HepG2 (cell line): ENCODE data around the gene GALNTL6. TPM values are rescaled to one million over a fixed set of nuclear protein-coding genes. Genes with fewer than 3 reads are reported as not detected.

Experiments used
- ATAC-seq: fragments of 200-7000 bp; cut with Tn5 transposase; 3 replicates; pipeline ENCODE4 v1.9.1; 2020; ENCODE audit warnings: mild to moderate bottlenecking, moderate library complexity
- BruUV-seq: library from RNA; stranded (reverse); fragments of 400-500 nt; replicated peaks from 2 replicates; lab custom pipeline; 2021; lab: Mats Ljungman, UMichigan
- CTCF ChIA-PET: fragments of 300-600 bp; formaldehyde crosslinking; extraction: SDS; loops from one replicate; lab custom pipeline; 2021; ENCODE audit warnings: low total read pairs, inconsistent platforms, low intra/inter-chr PET ratio; lab: Yijun Ruan, JAX
- POLR2A ChIA-PET: fragments of 350-600 bp; sonication (Branson Sonifier 250); formaldehyde crosslinking; loops from one replicate; lab custom pipeline; 2020; ENCODE audit warnings: antibody characterized with exemption, inconsistent platforms; lab: Yijun Ruan, JAX
- DNase-seq: peaks from one replicate; pipeline ENCODE4 v3.0.0-alpha.2; 2015; ENCODE audit warnings: low spot score
- FAIRE-seq: peaks from 3 replicates; lab custom pipeline; 2011; peaks lifted over from hg19 to GRCh38; lab: Jason Lieb, UNC
- H2AFZ ChIP-seq: one replicate; pipeline ENCODE4 v1.6.1; 2011; ENCODE audit warnings: low read length, inconsistent platforms
- H3K27ac ChIP-seq: fragments of 300-600 bp; 3 replicates; pipeline ENCODE4 v1.8.0; 2011; ENCODE audit warnings: mixed run types, mild to moderate bottlenecking, mixed read lengths, low read length, inconsistent platforms; ENCODE audit not compliant: insufficient read depth; ENCODE audit errors: extremely low read length
- H3K27me3 ChIP-seq, 2 experiments: fragments of 200-600 bp in 1 of 2; 2 replicates in 1 of 2; 3 replicates in 1 of 2; pipeline versions ENCODE4 v1.6.0 to v1.8.0; 2011; ENCODE audit warnings: low read length in 2 of 2, mild to moderate bottlenecking in 2 of 2, moderate library complexity in 2 of 2, inconsistent platforms in 1 of 2; ENCODE audit not compliant: insufficient read depth in 2 of 2, control insufficient read depth in 1 of 2
- H3K36me3 ChIP-seq, 2 experiments: fragments of 200-600 bp in 1 of 2; replicated peaks in 1 of 2; 2 replicates in 1 of 2; 3 replicates in 1 of 2; pipeline versions ENCODE4 v1.5.1 to v1.8.0; 2011; ENCODE audit warnings: low read length in 2 of 2, inconsistent platforms in 1 of 2; ENCODE audit not compliant: insufficient read depth in 2 of 2, control insufficient read depth in 1 of 2
- H3K4me1 ChIP-seq: 2 replicates; pipeline ENCODE4 v1.5.1; 2012; ENCODE audit warnings: low read length, inconsistent platforms; ENCODE audit not compliant: insufficient read depth
- H3K4me2 ChIP-seq: 2 replicates; pipeline ENCODE4 v1.6.0; 2011; ENCODE audit warnings: low read depth, low read length, inconsistent platforms
- H3K4me3 ChIP-seq, 3 experiments: fragments of 200-600 bp in 1 of 3; sonication (generic), shearing (Covaris generic) in 1 of 3; replicated peaks in 1 of 3; 2 replicates each; pipeline ENCODE4 v1.5.1; 2011 to 2016; ENCODE audit warnings: low read length in 3 of 3, inconsistent platforms in 2 of 3, low read depth in 2 of 3, mild to moderate bottlenecking in 2 of 3, control low read depth in 1 of 3, mixed read lengths in 1 of 3; ENCODE audit not compliant: insufficient read depth in 1 of 3
- H3K79me2 ChIP-seq: one replicate; pipeline ENCODE4 v1.6.1; 2011; ENCODE audit warnings: low read length, inconsistent platforms; ENCODE audit not compliant: insufficient read depth
- H3K9ac ChIP-seq: 2 replicates; pipeline ENCODE4 v1.6.0; 2011; ENCODE audit warnings: mild to moderate bottlenecking, low read depth, low read length, inconsistent platforms; ENCODE audit not compliant: insufficient read depth
- H3K9me3 ChIP-seq: 2 replicates; pipeline ENCODE4 v1.5.1; 2012; ENCODE audit warnings: mild to moderate bottlenecking, low read length
- H4K20me1 ChIP-seq: 2 replicates; pipeline ENCODE4 v1.6.0; 2011; ENCODE audit warnings: inconsistent platforms, mild to moderate bottlenecking, low read length, moderate library complexity; ENCODE audit not compliant: insufficient read depth
- ARHGAP35 ChIP-seq: sonication (generic); formaldehyde crosslinking; IDR thresholded peaks from 2 replicates; pipeline ENCODE4 v1.9.0; 2022; ENCODE audit warnings: mild to moderate bottlenecking, inconsistent platforms, moderate library complexity, missing genetic modification reagents, borderline replicate concordance
- FOXP1 ChIP-seq, 2 experiments: fragments of 450-650 bp in 1 of 2; IDR thresholded peaks; 2 replicates each; pipeline ENCODE4 v1.6.1; 2017 to 2018; ENCODE audit warnings: antibody characterized with exemption in 1 of 2
- HOXA3 ChIP-seq: sonication (generic); formaldehyde crosslinking; IDR thresholded peaks from 2 replicates; pipeline ENCODE4 v1.5.0; 2020; ENCODE audit warnings: missing genetic modification reagents
- ISL2 ChIP-seq: sonication (generic); formaldehyde crosslinking; IDR thresholded peaks from 2 replicates; pipeline ENCODE4 v1.5.0; 2020; ENCODE audit warnings: missing genetic modification reagents
- THAP11 ChIP-seq: IDR thresholded peaks from 2 replicates; pipeline ENCODE4 v1.6.1; 2016; ENCODE audit warnings: missing biosample characterization, missing genetic modification reagents
- ZNF235 ChIP-seq: sonication (generic); formaldehyde crosslinking; IDR thresholded peaks from 2 replicates; pipeline ENCODE4 v1.8.1; 2023; ENCODE audit warnings: mild to moderate bottlenecking, missing genetic modification reagents, borderline replicate concordance
- ZNF337 ChIP-seq: sonication (generic); formaldehyde crosslinking; IDR thresholded peaks from 2 replicates; pipeline ENCODE4 v1.5.1; 2020; ENCODE audit warnings: missing genetic modification reagents, low read depth, mild to moderate bottlenecking, borderline replicate concordance
- ZNF354B ChIP-seq: sonication (generic); formaldehyde crosslinking; IDR thresholded peaks from 2 replicates; pipeline ENCODE4 v1.8.0; 2022; ENCODE audit warnings: mild to moderate bottlenecking, missing genetic modification reagents
- ZNF431 ChIP-seq: sonication (generic); formaldehyde crosslinking; IDR thresholded peaks from 2 replicates; pipeline ENCODE4 v1.9.0; 2022; ENCODE audit warnings: missing genetic modification reagents, low read depth, mild to moderate bottlenecking, borderline replicate concordance
- ZNF546 ChIP-seq: sonication (generic); formaldehyde crosslinking; conservative IDR thresholded peaks from 2 replicates; pipeline ENCODE4 v1.8.1; 2023; ENCODE audit warnings: mild to moderate bottlenecking, missing genetic modification reagents
- ZNF547 ChIP-seq: sonication (generic); formaldehyde crosslinking; IDR thresholded peaks from 2 replicates; pipeline ENCODE4 v1.5.1; 2020; ENCODE audit warnings: mild to moderate bottlenecking, missing genetic modification reagents
- ZNF619 ChIP-seq: sonication (generic); formaldehyde crosslinking; IDR thresholded peaks from 2 replicates; pipeline ENCODE4 v1.4.0; 2020; ENCODE audit warnings: mild to moderate bottlenecking, missing genetic modification reagents
- ZSCAN9 ChIP-seq: IDR thresholded peaks from 2 replicates; pipeline ENCODE4 v1.6.1; 2016; ENCODE audit warnings: borderline replicate concordance
- WGBS: methylation state at CpG from one replicate; pipeline ENCODE4 v1.1.6; 2017; ENCODE audit warnings: low lambda C conversion rate; 5-methylcytosine and 5-hydroxymethylcytosine counted together
- in situ Hi-C: cut with HindIII; loops from 2 replicates; pipeline ENCODE4 v1.10.0; 2017; ENCODE audit warnings: low pct_unique_long_range_greater_than_20kb; ENCODE audit not compliant: extremely low pct_ligation_motif_present
- intact Hi-C: fragments of 100-400 bp; cut with micrococcal nuclease; formaldehyde crosslinking; loops from one replicate; pipeline ENCODE4 v1.10.0; 2022; ENCODE audit not compliant: unreplicated experiment
- polyA plus RNA-seq, 8 experiments: library from polyadenylated mRNA; depleted of rRNA in 3 of 8; stranded (reverse) in 7 of 8; unstranded in 1 of 8; fragments of >200 nt; fragmentation: Illumina TruSeq in 4 of 8; extraction: Trizol in 4 of 8; gene quantifications; 2 replicates each; pipeline versions ENCODE4 v1.2.1 to v1.2.3, GENCODE V29; 2011 to 2016; ENCODE audit warnings: low read depth in 4 of 8, missing spikeins in 1 of 8, mixed read lengths in 1 of 8; ENCODE audit not compliant: insufficient read depth in 1 of 8
- total RNA-seq, 5 experiments: library from RNA; depleted of rRNA; stranded (reverse); fragments of >200 nt; fragmentation: Illumina TruSeq; extraction: Trizol; gene quantifications; 2 replicates each; pipeline ENCODE4 v1.2.3, GENCODE V29; 2016; ENCODE audit warnings: low read depth in 1 of 5
- TF ChIP-seq, protein P1 (sequence below): sonication (generic); formaldehyde crosslinking; IDR thresholded peaks from 2 replicates; pipeline ENCODE4 v1.8.0; 2022; ENCODE audit warnings: mild to moderate bottlenecking, missing genetic modification reagents, borderline replicate concordance
- TF ChIP-seq, protein P2 (sequence below): IDR thresholded peaks from 2 replicates; pipeline ENCODE4 v1.6.1; 2016; ENCODE audit warnings: mild to moderate bottlenecking
- TF ChIP-seq, protein P3 (sequence below): sonication (generic); formaldehyde crosslinking; IDR thresholded peaks from 2 replicates; pipeline ENCODE4 v1.8.1; 2022; ENCODE audit warnings: low read depth, mild to moderate bottlenecking, missing genetic modification reagents
- TF ChIP-seq, protein P4 (sequence below): sonication (generic); formaldehyde crosslinking; IDR thresholded peaks from 2 replicates; pipeline ENCODE4 v1.5.0; 2020; ENCODE audit warnings: mild to moderate bottlenecking, missing genetic modification reagents

The GALNTL6 gene
- total and polyA plus RNA-seq, 2 of the 13 experiments (the other 11 are each of a cell fraction or from before 2014, with no cell fraction given): not detected

DNA sequence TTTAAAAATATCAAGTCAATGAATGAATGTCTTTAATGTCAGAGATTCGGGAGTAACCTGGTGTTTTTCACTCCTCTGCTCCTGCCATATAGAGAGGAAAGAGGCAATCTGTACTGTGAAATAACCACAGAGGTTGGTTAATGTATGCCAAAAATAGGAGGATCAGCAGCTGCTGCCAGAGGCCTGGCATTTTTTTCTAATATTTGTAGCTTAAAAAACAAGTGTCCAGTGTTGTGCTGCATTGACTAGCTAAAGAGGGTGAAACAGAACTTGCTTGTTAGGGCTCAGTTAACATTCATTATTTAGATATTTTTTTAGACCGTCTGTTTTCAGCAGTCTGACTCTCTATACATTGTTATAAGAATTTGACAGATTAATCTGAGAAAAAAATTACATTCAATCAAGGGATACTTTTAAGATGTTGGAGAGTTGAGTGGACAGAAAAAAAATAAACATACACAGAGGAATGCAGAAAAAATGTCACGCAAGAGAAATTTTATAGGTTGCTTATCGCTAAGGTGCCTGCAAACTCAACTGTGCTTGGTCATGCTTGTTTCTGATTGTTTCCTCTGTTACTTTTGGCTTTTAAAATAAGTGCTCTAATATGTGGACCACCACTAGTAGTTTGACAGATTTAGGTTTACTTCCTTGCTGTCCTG lies 963.1 kb downstream of the GALNTL6 start:
- H3K36me3 ChIP-seq: no peaks in the 10 kb centered on the region
- H3K4me3 ChIP-seq: no peak overlapping the region
- BruUV-seq: no TSS peak
- no peak overlapping the region for H3K9ac ChIP-seq
- intact Hi-C loops: no loop called here
- ATAC-seq: no peak
- no peak overlapping the region for H3K4me2 ChIP-seq
- H4K20me1 ChIP-seq: no peaks in the 10 kb centered on the region
- no peak overlapping the region for H2AFZ ChIP-seq
- H3K4me1 ChIP-seq: no peaks in the 10 kb centered on the region
- FAIRE-seq: no peak
- H3K27me3 ChIP-seq: no peaks in the 10 kb centered on the region
- H3K27ac ChIP-seq: no peak overlapping the region
- POLR2A ChIA-PET: no interaction called here
- no peaks in the 10 kb centered on the region for H3K9me3 ChIP-seq
- CTCF ChIA-PET: no interaction called here
- 54% methylated on average over 4 of the region's 4 CpGs for WGBS
- no peak for DNase-seq
- TF ChIP-seq, protein P1, sequence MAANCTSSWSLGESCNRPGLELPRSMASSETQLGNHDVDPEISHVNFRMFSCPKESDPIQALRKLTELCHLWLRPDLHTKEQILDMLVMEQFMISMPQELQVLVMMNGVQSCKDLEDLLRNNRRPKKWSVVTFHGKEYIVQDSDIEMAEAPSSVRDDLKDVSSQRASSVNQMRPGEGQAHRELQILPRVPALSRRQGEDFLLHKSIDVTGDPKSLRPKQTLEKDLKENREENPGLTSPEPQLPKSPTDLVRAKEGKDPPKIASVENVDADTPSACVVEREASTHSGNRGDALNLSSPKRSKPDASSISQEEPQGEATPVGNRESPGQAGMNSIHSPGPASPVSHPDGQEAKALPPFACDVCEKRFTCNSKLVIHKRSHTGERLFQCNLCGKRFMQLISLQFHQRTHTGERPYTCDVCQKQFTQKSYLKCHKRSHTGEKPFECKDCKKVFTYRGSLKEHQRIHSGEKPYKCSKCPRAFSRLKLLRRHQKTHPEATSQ: no peak
- no peak for TF ChIP-seq THAP11 (CRISPR knock-in tag)
- TF ChIP-seq ZNF235: no peak
- TF ChIP-seq, protein P2, sequence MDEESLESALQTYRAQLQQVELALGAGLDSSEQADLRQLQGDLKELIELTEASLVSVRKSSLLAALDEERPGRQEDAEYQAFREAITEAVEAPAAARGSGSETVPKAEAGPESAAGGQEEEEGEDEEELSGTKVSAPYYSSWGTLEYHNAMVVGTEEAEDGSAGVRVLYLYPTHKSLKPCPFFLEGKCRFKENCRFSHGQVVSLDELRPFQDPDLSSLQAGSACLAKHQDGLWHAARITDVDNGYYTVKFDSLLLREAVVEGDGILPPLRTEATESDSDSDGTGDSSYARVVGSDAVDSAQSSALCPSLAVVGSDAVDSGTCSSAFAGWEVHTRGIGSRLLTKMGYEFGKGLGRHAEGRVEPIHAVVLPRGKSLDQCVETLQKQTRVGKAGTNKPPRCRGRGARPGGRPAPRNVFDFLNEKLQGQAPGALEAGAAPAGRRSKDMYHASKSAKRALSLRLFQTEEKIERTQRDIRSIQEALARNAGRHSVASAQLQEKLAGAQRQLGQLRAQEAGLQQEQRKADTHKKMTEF: no peak
- TF ChIP-seq ZNF546 (CRISPR knock-in tag): no peak
- TF ChIP-seq ARHGAP35: no peak
- no peak for TF ChIP-seq ZNF619 (CRISPR knock-in tag)
- no peak for TF ChIP-seq ZNF431
- TF ChIP-seq ZNF547 (CRISPR knock-in tag): no peak
- no peak for TF ChIP-seq ZNF354B (CRISPR knock-in tag)
- TF ChIP-seq, protein P3, sequence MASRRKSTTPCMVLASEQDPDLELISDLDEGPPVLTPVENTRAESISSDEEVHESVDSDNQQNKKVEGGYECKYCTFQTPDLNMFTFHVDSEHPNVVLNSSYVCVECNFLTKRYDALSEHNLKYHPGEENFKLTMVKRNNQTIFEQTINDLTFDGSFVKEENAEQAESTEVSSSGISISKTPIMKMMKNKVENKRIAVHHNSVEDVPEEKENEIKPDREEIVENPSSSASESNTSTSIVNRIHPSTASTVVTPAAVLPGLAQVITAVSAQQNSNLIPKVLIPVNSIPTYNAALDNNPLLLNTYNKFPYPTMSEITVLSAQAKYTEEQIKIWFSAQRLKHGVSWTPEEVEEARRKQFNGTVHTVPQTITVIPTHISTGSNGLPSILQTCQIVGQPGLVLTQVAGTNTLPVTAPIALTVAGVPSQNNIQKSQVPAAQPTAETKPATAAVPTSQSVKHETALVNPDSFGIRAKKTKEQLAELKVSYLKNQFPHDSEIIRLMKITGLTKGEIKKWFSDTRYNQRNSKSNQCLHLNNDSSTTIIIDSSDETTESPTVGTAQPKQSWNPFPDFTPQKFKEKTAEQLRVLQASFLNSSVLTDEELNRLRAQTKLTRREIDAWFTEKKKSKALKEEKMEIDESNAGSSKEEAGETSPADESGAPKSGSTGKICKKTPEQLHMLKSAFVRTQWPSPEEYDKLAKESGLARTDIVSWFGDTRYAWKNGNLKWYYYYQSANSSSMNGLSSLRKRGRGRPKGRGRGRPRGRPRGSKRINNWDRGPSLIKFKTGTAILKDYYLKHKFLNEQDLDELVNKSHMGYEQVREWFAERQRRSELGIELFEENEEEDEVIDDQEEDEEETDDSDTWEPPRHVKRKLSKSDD (CRISPR knock-in tag): no peak
- TF ChIP-seq ZNF337 (CRISPR knock-in tag): no peak
- no peak for TF ChIP-seq ISL2
- TF ChIP-seq ZSCAN9 (CRISPR knock-in tag): no peak
- TF ChIP-seq, protein P4, sequence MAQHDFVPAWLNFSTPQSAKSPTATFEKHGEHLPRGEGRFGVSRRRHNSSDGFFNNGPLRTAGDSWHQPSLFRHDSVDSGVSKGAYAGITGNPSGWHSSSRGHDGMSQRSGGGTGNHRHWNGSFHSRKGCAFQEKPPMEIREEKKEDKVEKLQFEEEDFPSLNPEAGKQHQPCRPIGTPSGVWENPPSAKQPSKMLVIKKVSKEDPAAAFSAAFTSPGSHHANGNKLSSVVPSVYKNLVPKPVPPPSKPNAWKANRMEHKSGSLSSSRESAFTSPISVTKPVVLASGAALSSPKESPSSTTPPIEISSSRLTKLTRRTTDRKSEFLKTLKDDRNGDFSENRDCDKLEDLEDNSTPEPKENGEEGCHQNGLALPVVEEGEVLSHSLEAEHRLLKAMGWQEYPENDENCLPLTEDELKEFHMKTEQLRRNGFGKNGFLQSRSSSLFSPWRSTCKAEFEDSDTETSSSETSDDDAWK (CRISPR knock-in tag): no peak
- TF ChIP-seq HOXA3: no peak
- TF ChIP-seq FOXP1 (IDR thresholded peaks at IDR 0.05): no peak
- no peak for TF ChIP-seq FOXP1 (CRISPR knock-in tag; IDR thresholded peaks at IDR 0.05)
- in situ Hi-C loops: no loop called here
- H3K79me2 ChIP-seq: no peaks in the 10 kb centered on the region
